ENCODE results near the gene LRRC8D. TPM values are rescaled to one million over a fixed set of nuclear protein-coding genes. Genes with fewer than 3 reads are reported as not detected.

Gene LRRC8D
- total RNA-seq, 4 donors from 2014 or later, result 4.7 to 8.5 (median 6.5) TPM

GRCh38 chr1:89971600-89971999, 150.8 kb downstream of the LRRC8D start:
- no peaks in the 10 kb centered on the region for H3K27me3 ChIP-seq
- 55% methylated on average over 1 of the region's 1 CpG; no CpG with 5 or more reads in 1 of the 2 donors for WGBS, 2 donors (ENCODE audit: low coverage in 1 of 2)
- no peak overlapping the region for H3K4me3 ChIP-seq
- no peak for ATAC-seq
- no peaks in the 10 kb centered on the region for H3K4me1 ChIP-seq
- no peak overlapping the region for H3K27ac ChIP-seq
- H3K9me3 ChIP-seq, result no peaks in the 10 kb centered on the region
- no peaks in the 10 kb centered on the region for H3K36me3 ChIP-seq
- no peak for TF ChIP-seq POLR2AphosphoS5 (IDR thresholded peaks at IDR 0.05)
- TF ChIP-seq POLR2A (IDR thresholded peaks at IDR 0.05), result no peak
- TF ChIP-seq CTCF (IDR thresholded peaks at IDR 0.05), result no peak
- no peak for TF ChIP-seq EP300 (IDR thresholded peaks at IDR 0.05)

DNA sequence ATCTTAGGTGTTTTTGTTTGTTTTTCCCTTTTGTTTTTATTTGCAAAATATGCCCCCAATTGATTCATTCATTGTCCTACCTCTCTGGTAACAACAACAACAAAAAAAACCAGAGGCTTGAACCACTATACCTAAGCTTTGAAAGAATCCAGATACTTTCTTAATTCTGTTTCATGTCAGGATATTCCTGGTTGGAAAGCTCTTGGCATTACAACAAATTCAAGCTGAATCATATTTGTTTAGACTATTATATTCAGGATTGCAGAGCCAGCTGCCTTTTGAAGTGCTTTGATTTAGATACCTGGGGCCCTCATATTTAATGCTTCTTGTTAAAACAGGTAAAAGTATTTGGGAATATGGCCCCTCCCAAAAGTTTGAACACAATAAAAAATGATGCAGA, 151.2 kb downstream of the LRRC8D start:
- Histone ChIP-seq H3K4me3 (no peak overlapping the region), H3K36me3 (no peaks in the 10 kb centered on the region), H3K9me3 (no peaks in the 10 kb centered on the region), H3K27ac (no peak overlapping the region), H3K27me3 (no peaks in the 10 kb centered on the region), H3K4me1 (no peaks in the 10 kb centered on the region)
- ATAC-seq, result no peak
- TF ChIP-seq POLR2AphosphoS5 (IDR thresholded peaks at IDR 0.05) (no peak), CTCF (IDR thresholded peaks at IDR 0.05) (no peak), POLR2A (IDR thresholded peaks at IDR 0.05) (no peak), EP300 (IDR thresholded peaks at IDR 0.05) (no peak)

GRCh38 chr1:89973471-89974127, 152.8 kb downstream of the LRRC8D start:
- no peaks in the 10 kb centered on the region for H3K36me3 ChIP-seq
- H3K4me3 ChIP-seq, result no peak overlapping the region
- no peaks in the 10 kb centered on the region for H3K27me3 ChIP-seq
- H3K4me1 ChIP-seq, result no peaks in the 10 kb centered on the region
- no peaks in the 10 kb centered on the region for H3K9me3 ChIP-seq
- TF ChIP-seq POLR2AphosphoS5 (IDR thresholded peaks at IDR 0.05), result no peak
- no peak for TF ChIP-seq CTCF (IDR thresholded peaks at IDR 0.05)
- no peak for TF ChIP-seq POLR2A (IDR thresholded peaks at IDR 0.05)
- TF ChIP-seq EP300 (IDR thresholded peaks at IDR 0.05), result no peak
- WGBS, 2 donors (ENCODE audit: low coverage in 1 of 2), result 80 to 84% methylated on average over 1 to 2 of the region's 8 CpGs
- no peak for ATAC-seq
- H3K27ac ChIP-seq, result no peak overlapping the region

DNA sequence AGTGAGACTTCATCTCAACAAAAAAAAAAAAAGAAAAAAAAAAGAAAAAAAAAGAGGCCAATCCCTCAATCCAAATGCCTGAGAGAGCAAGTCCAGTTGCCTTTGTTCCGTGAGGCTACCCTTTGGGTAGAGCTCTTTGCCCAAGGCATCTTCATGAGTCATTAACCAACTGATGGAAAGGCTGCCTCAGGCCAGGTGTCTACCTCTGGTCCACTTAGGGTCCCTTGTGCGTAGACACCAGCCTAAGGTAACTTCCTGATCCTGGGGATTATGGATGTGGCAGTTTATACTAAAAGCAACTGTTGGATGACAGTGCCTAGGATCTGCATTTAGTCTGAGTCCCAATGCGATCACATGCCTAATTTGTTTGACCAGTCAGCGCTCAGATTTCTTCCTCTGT, 153.4 kb downstream of the LRRC8D start:
- Histone ChIP-seq H3K36me3 (no peaks in the 10 kb centered on the region), H3K4me3 (no peak overlapping the region), H3K27me3 (no peaks in the 10 kb centered on the region), H3K27ac (no peak overlapping the region), H3K4me1 (no peaks in the 10 kb centered on the region), H3K9me3 (no peaks in the 10 kb centered on the region)
- WGBS, 2 donors (ENCODE audit: low coverage in 1 of 2), result 85 to 93% methylated on average over 3 to 4 of the region's 4 CpGs
- no peak for ATAC-seq
- TF ChIP-seq EP300 (IDR thresholded peaks at IDR 0.05), result no peak
- TF ChIP-seq POLR2AphosphoS5 (IDR thresholded peaks at IDR 0.05), result no peak
- no peak for TF ChIP-seq POLR2A (IDR thresholded peaks at IDR 0.05)
- TF ChIP-seq CTCF (IDR thresholded peaks at IDR 0.05), result no peak

GRCh38 chr1:89974696-89975470, 154.1 kb downstream of the LRRC8D start:
- no peak for ATAC-seq
- no peak overlapping the region for H3K4me3 ChIP-seq
- no peak for TF ChIP-seq EP300 (IDR thresholded peaks at IDR 0.05)
- no peak for TF ChIP-seq POLR2AphosphoS5 (IDR thresholded peaks at IDR 0.05)
- TF ChIP-seq POLR2A (IDR thresholded peaks at IDR 0.05), result no peak
- TF ChIP-seq CTCF (IDR thresholded peaks at IDR 0.05), result no peak
- no peaks in the 10 kb centered on the region for H3K36me3 ChIP-seq
- H3K4me1 ChIP-seq, result no peaks in the 10 kb centered on the region
- H3K27ac ChIP-seq, result no peak overlapping the region
- no peaks in the 10 kb centered on the region for H3K9me3 ChIP-seq
- H3K27me3 ChIP-seq, result no peaks in the 10 kb centered on the region
- WGBS, 2 donors (ENCODE audit: low coverage in 1 of 2), result 44 to 89% methylated on average over 3 to 4 of the region's 4 CpGs
